Measurements from ENCODE around the gene C19orf33. TPM values are rescaled to one million over a fixed set of nuclear protein-coding genes. Genes with fewer than 3 reads are reported as not detected.
A peak's percentile ranks its signal among the peaks of the same experiment; 100 is the strongest.

Gene C19orf33
- total RNA-seq, 1 donor from 2014 or later = 1.4 TPM

DNA sequence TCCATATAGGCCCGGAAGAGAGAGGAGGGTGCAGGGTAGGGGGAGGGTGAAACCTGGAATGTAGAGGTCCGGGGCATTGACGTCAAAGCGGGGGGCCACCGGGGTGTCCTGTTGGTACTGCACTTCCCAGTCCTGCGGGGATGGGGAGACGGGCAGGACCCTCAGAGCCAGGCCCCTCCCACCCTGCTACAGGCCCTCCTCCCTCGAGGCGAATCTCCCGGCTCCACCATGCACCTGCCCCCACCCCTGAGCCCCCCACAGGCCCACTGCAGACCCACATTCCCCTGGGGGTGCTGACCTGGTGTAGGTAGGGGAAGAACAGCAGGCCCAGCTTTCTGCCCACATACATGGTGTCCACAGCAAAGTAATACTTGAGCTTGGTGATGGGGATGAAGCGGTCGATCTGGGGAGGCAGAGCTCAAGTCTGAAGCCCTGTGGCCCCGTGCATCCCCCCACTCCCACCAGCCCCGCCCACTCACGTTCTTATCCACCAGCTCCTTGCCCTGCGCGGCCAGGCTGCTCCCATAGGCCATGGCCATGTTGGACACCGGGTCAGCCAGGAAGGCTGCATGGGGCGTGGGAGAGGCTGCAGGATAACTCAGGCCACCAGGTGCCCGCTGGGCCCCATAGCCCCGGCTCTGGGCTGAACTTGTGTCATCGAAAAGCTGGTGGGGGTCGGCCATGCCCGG, 5.0 kb downstream of the C19orf33 start:
- no peak for DNase-seq (ENCODE audit: low read depth in 2 of 2)

DNA sequence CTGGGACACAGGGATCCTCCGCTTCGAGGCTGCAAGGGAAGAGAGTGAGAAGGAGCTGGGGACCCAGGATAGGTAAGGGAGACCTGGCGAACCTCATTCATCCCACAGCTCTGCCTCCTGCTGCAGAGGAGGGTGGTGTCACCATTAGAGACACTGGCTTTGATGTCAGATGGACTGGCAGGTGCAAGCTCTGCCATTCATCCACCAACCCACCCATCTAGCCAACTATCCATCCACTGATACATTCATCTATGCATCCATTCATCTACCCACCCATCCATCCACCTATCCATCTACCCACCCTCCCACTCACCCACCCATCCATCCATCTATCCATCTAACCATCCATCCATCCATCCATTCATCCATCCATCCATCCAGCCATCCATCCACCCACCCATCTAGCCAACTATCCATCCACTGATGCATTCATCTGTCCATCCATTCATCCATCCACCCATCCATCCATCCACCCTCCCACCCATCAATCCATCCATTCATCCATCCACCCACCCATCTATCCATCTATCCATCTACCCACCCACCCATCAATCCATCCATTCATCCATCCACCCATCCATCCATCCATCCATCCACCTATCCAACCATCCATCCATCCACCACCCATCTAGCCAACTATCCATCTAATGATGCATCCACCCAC, 5.7 kb downstream of the C19orf33 start:
- DNase-seq (ENCODE audit: low read depth in 2 of 2) = no peak

DNA sequence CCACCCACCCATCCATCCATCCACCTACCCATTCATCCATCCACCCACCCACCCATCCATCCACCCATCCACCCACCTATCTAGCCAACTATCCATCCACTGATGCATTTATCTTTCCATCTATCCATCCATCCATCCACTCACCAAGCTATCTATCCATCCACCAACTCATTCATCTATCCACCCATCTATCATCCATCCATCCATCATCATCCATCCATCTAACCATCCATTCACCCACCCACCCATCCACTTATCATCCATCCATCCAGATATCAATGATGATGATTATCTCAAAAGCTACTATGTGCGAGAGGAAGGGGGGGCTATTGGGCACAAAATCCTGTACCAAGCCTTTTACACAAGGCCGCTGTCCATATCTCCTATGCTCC, 6.2 kb downstream of the C19orf33 start:
- DNase-seq (ENCODE audit: low read depth in 2 of 2) = no peak

DNA sequence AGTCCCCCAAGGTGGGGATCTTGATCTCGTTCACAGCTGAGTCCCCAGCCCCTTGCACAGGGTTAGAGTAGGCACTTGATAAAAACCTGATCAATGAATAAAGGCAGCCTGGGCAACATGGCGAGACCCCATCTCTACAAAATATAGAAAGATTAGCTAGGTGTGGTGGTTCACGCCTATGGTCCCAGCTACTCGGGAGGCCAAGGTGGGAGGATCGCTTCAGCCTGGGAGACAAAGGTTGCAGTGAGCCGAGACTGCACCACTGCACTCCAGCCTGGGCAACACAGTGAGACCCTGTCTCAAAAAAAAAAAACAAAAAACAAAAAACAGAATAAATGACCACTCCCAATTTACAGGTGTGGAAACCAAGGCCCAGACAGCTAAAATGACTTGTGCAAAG, 6.9 kb downstream of the C19orf33 start:
- DNase-seq (ENCODE audit: low read depth in 2 of 2) = no peak

DNA sequence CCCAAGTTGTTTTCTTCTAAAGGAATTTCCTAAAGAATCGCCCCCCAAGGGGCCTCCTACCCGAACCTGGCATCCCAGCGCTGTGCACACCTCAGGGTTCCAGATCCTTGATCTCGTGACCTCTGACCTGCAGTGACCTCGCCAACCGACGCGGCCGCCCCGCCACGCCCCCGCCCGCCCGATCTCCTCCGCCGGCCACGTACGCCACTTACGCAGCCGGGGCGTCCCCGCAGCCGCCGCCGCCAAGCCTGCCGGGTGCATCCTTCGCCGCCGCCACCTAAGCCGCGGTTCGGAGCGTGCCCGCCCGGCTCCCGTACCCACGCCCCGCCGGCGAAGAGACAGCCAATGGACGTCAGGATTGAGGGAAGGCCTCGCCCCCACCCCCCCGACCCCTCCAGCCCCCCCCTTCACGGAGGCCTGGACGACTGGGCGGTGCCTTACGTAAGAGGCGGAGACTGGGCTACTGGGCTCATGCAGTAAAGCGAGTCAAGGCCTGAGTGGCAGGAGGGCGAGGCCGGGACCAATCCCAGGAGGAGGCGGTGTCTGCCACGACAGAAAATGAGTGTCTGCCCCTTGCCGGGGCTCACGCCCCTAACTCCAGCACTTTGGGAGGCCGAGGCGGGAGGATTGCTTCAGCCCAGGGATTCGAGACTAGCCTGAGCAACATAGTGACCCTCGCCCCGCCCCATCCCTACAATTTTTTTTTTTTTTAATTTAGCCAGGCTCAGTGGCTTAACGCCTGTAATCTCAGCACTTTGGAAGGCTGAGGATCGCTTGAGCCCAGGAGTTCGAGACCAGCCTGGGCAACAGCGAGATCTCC, 11.8 kb downstream of the C19orf33 start, which contains the start of gene YIF1B:
Gene YIF1B (minus strand): TSS at position 291 of the 820 bp plus-strand sequence. CDS start 30 bp downstream, at position 261.
- DNase-seq (ENCODE audit: low read depth in 2 of 2) = peak; percentile 91 to 98

DNA sequence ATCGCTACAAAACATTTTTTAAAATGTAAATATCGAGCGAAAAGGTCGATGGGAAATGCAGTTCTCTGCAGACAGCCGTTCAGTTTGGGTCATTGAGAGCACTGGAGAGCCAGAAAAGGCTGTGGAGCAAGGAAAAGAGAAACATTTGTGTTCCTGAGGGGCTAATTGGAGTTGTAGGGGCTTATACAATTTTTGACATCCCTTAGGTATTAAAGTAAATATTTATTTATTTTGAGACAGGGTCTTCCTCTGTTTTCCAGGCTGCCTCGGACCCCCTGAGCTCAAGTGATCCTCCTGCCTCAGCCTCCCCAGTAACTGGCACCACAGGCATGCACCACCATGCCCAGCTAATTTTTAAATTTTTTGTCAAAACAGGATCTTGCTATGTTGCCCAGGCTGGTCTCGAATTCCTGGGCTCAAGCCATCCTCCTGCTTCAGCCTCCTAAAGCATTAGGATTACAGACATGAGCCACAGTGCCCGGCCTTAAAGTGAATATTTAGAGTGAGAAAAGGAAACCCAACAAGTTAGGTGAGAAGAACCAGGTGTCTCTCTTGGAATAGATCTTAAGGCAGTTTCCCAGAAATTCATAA, 12.5 kb downstream of the C19orf33 start:
- DNase-seq (ENCODE audit: low read depth in 2 of 2) = no peak

DNA sequence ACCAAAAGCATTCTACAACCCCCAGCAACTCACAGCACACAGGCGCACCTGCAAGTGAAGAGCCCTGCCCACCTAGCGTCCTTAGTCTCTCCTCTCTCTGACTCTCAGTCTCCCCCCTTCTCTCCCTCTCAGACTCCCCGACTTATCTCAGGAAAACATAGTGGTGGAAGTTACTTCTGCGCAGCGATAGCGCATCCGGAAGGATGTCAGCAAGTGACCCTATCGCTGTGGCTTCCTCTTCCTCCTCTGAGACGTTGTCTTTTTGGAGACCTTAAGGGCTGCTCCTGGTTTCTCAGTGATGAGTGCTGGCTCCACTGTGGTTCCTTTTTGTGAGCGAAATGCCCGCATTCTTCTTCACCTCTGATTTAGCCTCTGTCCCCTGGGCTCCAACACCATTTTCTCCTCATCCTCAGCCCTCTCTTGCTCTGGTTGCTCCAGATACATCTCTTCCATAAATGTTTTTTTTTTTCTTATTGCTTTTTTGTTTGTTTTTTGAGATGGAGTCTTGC, 13.1 kb downstream of the C19orf33 start:
- DNase-seq (ENCODE audit: low read depth in 2 of 2) = peak in 1 of 2 donors; percentile 28

DNA sequence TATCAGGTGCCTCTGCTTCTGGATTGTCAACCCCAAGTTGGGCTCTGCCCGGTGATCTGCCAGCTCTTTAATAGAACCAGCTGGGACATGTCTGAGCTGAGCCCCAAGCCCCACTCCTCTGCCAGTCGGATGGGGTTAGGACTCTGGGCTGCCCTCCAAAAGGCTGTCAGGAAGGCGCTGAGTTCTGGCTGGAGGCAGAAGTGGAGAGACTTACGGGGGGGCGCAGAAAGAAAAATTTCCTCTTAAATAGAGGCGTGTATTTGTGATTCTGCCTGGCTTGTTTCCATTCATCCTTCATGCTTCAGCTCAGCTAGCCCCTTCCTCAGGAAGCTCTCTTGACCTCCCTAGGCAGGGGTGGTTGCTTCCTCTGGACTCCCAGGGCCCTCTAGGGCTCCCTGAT, 14.6 kb downstream of the C19orf33 start:
- peak in 1 of 2 donors; percentile 23 for DNase-seq (ENCODE audit: low read depth in 2 of 2)

DNA sequence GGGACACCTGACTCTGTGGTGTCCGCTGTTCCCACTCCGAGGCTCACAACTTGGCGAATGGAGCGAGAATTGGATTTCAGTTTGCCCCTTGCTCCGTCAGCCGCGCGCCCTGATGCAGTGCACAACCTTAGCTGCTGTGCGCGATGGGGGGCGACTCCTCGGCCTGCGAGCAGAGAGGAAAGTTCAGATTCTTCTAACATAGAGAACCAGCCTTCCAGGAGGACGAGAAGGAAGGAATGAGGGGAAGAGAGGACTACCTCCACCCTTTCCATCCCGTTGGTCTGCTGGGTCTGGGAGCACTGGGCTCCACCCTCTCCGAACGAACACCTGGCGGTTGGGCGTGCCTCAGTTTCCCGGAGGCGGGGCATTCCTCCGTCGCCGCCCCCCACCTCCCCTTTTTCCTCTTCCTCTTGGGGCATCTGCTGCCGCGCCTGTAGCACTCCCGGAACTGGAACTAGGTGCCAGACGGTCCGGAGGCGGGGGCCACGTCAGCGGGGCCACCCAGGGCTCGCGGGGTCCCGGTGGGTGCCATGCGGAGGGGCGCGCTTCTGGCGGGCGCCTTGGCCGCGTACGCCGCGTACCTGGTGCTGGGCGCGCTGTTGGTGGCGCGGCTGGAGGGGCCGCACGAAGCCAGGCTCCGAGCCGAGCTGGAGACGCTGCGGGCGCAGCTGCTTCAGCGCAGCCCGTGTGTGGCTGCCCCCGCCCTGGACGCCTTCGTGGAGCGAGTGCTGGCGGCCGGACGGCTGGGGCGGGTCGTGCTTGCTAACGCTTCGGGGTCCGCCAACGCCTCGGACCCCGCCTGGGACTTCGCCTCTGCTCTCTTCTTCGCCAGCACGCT, 15.6 kb downstream of the C19orf33 start, which contains the start of gene KCNK6:
Gene KCNK6 (plus strand): TSS at position 425 of the 838 bp plus-strand sequence. CDS start 106 bp downstream, at position 531.
- peak in 1 of 2 donors; percentile 44 for DNase-seq (ENCODE audit: low read depth in 2 of 2)

DNA sequence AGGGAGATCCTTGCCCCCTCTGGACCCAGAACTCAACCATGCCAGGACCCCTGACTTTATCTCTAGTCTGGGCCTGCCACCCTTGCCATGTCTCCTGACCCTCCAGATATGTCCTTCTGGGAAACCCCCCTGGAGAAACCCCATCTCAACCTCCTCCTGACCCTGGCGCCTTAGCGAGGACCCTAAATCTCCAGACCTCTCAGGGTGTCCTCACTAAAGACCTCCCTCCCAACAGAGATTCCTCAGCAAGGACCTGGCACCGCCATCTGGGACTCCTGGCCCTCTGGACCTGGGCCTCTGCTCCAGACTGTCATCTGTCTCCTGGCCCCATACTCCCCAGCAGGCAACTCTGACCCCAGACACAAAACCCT, 16.9 kb downstream of the C19orf33 start:
- DNase-seq (ENCODE audit: low read depth in 2 of 2) = no peak

DNA sequence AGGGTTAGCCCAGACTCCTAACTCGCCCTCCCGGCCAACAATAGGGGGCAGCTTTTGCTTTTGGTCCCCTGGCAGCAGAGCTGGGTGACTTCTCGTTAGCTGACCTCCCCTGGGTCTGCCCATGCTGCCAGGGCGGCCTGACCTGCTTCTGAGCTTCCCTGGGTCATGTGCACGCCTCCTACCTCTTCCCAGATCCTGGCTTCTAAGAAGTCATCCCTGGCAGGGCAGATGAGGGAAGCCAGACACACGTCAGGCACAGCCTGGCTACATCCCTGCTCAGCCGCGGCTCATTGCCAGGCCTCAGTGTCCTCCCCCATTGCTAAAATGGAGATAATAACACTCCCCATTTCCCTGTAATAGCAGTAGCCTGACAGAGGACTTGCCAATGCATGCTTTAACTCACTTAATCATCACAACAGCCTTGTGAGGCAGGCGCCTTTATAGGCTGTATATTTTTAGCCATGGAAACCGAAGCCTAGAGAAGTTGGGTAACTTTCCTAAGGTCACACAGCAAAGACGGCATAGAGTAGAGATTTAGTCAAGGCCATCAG, 17.7 kb downstream of the C19orf33 start:
- DNase-seq (ENCODE audit: low read depth in 2 of 2) = no peak

DNA sequence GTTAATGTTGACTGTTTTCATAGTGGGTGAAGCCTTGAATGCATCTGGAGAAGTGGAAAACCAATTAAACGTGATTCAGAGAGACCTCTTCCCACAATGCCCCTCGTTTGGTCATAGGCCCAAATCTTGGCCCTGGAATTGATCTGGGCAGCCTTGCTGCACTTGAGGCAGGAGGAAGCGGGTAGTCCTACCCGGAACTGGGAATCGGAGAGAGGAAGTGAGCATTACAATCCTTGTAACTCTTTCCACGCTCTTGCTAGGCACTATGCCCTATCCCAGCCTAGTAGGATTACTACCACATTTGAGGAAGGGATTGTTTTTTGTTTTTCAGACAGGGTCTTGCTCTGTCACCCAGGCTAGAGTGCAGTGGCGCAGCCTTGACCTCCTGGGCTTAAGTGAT, 19.2 kb downstream of the C19orf33 start:
- DNase-seq (ENCODE audit: low read depth in 2 of 2) = no peak

DNA sequence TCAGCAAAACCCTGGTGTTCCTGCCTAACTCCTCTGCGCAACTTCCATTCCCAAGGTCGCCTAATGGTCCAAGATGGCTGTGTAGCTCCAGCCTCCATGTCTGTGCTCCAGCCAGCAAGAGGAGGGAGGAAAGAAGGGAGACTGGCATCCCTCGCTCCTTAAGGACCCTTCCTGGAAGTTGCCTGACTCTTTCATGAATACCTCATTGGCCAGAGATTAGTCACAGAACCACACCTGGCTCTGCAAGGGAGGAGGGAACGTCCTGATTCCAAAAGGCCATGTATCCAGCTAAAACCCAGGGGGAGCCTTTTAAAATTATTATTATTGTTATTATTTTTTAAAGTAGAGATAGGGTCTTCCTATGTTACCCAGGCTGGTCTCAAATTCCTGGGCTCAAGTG, 20.4 kb downstream of the C19orf33 start:
- no peak for DNase-seq (ENCODE audit: low read depth in 2 of 2)

DNA sequence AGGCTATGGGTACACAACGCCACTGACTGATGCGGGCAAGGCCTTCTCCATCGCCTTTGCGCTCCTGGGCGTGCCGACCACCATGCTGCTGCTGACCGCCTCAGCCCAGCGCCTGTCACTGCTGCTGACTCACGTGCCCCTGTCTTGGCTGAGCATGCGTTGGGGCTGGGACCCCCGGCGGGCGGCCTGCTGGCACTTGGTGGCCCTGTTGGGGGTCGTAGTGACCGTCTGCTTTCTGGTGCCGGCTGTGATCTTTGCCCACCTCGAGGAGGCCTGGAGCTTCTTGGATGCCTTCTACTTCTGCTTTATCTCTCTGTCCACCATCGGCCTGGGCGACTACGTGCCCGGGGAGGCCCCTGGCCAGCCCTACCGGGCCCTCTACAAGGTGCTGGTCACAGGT, 22.5 kb downstream of the C19orf33 start:
- DNase-seq (ENCODE audit: low read depth in 2 of 2) = no peak

DNA sequence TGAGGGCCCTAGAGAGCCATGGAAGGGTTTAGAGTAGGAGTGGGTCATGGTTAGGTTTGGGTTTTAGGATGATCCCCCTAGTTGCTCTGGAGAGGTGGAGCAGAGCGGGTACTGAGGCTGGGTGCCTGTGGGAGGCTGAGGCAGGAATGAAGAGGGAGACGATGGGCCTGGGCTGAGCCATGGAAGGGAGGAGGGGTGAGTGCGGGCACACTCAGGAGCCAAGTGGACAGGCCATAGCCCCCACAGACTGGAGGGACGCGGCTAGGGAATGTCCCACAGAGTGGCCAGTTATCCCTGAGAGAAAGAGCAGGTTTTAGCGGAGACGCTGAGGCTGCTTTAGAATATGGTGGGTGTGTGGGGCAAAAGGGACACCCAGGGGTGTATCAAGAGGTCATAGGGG, 25.6 kb downstream of the C19orf33 start:
- DNase-seq (ENCODE audit: low read depth in 2 of 2) = no peak

DNA sequence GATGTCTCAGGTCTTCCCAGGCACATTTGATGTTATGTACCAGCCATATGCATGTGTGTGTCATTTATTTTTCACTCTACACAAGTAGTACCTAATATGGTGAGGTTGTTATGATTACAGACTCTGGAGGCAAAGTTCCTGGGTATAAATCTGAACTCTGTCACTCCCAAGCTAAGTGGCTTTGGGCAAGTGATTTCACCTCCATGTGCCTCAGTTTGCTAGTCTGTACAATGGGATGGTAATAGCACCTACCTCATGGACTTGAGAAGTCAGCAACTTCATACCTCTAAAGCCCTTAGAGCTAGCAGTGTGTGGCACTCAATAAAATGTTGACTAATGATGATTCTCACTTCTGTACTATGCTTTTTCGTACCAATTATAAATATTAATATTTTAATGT, 27.7 kb downstream of the C19orf33 start:
- no peak for DNase-seq (ENCODE audit: low read depth in 2 of 2)

DNA sequence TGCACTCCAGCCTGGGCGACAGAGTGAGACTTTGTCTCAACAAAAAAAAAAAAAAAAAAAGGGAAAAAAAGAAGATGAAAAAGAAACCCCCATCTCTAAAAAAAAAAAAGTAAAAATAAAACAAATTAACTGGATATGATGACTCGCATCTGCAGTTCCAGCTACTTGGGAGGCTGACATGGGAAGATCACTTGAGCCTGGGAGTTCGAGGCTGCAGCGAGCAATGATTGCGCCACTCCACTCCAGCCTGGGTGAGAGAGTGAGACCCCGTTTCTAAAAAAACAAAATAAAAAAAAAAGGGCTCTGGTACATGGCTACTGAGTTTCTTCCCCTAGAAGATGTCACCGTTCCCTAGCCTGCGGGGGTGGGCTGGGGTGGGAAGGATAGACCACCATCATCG, 29.2 kb downstream of the C19orf33 start:
- no peak for DNase-seq (ENCODE audit: low read depth in 2 of 2)

DNA sequence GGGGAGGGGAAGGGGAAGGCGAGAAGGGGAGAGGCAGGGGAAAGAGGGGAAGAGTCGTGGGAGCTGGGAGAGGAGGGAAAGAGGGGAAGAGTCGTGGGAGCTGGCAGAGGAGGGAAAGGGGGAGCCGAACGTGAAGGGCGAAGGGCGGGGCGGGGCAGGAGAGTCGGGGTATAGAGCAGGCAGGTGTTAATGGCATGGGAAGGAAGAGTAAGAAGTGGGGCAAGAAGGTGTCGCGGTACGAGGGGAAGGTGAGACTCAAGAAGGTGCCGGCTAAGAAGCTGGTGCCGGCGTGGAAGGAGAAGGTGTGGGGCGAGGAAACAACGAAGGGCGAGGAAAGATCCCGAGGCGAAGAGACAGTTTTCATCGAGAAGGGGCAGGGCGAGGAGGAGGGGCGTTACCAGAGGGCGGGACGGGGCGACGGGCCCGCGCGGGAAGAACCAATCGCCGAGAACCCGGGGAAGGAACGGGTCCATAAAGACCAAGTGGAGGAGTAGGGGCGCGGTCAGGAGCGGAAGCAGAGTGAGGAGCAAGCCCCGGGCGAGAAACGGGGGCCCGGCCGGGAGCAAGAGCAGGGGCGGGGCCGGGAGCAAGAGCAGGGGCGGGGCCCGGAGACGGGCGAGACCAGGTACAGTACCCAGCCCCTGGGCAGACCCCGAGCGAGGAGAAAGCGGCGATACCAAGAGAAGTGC, 32.0 kb downstream of the C19orf33 start:
- peak in 1 of 2 donors; percentile 95 for DNase-seq (ENCODE audit: low read depth in 2 of 2)

DNA sequence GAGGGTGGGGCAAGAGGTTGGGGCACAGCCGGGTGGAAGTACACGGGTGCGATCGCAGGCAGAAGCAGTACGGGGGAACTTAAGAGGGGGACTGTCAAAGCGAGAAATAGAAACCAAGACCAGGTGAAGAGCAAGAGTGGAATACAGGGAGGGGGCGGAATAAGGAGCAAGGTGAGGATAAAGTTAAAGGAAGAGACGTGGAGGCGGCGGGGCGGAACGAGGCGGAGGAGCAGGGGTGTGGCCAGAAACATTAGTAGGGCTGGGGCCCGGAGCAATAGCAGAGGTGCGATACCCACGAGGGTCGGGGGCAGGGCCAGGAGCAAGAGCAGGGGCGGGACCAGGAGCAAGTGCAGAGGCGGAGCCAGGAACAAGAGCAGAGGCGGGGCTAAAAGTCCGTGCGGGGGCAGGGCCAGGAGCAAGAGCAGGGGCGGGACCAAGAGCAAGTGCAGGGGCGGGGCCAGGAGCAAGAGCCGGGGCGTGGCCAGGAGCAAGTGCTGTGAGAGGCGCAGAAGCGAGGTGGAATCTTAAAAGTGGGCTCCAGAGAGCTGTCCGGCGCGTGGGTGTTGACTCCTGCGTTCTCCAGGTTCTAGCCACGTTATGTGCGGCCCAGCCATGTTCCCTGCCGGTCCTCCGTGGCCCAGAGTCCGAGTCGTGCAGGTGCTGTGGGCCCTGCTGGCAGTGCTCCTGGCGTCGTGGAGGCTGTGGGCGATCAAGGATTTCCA, 32.7 kb downstream of the C19orf33 start:
- peak in 1 of 2 donors; percentile 90 for DNase-seq (ENCODE audit: low read depth in 2 of 2)
